NCI-H128 (cell line): ENCODE data around the gene OR6N2.

Source experiments
- DNase-seq: peaks from one replicate; lab custom pipeline; 2025; ENCODE audit not compliant: unreplicated experiment; lab: John Stamatoyannopoulos, UW

Gene OR6N2, protein sequence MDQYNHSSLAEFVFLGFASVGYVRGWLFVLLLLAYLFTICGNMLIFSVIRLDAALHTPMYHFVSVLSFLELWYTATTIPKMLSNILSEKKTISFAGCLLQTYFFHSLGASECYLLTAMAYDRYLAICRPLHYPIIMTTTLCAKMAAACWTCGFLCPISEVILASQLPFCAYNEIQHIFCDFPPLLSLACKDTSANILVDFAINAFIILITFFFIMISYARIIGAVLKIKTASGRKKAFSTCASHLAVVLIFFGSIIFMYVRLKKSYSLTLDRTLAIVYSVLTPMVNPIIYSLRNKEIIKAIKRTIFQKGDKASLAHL

DNA sequence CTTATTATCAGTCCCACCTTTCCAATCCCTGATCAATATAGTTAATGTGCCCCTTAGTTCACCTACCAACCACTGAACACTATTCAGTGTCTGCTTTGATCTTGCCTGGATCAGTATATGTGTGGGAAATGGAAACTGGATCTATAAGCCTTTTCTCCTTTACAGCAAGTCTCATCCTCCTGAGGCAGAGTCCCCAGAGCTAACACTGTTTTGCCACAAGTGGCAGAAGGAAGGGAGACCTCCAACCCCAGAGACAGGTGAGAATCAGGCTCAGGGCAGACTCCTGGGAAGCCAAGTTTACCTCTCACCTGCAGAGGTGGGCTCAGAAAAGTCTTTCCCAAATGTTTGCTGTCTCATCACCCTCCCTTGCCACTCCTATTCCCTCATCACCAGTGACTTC, at the start of gene OR6N2:
Gene OR6N2, minus strand, starts transcription at position 101 of the 400 bp plus-strand sequence. CDS start 3,569 bp downstream, outside the sequence.
- no peak for DNase-seq

DNA sequence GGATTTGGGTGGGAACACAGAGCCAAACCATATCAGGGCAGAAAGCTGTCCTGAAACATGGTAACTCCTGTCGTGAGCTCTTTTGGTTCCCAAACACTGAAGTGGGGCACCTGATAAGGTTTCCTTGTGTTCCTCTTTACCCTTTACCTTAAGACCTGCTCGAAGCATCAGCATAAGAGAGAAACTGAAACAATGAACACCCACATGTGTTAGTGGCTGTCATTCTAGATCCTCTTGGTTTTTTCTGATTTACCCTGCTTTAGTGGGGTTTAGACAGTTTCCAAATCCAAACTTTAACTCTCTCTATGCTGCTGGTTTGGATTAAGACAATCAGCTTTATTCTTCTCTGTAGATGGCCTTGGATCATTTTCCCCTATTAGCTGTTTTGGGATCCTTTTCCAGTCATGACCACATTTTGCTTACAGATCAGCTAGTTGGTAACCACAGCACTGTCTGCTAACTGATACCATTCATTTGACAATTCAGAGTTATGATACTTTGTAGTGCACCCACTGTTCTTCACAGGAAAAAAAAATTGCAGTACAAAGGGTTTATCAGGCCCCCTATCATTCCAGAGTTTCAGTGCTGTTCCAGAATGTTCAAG, 49.2 kb upstream of the OR6N2 start:
- no peak for DNase-seq

DNA sequence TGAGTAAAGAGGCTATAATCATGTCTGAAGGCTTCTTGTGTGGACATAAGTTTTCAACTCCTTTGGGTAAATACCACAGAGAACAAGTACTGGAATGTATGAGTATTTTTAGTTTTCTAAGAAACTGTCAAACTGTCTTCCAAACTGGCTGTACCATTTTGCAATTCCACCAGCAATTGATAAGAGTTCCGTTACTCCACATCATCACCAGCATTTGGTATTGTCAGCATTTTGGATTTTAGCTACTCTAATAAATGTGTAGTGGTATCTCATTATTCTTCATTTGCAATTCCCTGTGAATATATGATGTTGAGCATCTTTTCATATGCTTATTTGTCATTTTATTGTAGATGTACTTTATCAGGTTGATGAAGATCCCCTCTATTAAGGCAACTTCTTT, 40.7 kb upstream of the OR6N2 start:
- no peak for DNase-seq

DNA sequence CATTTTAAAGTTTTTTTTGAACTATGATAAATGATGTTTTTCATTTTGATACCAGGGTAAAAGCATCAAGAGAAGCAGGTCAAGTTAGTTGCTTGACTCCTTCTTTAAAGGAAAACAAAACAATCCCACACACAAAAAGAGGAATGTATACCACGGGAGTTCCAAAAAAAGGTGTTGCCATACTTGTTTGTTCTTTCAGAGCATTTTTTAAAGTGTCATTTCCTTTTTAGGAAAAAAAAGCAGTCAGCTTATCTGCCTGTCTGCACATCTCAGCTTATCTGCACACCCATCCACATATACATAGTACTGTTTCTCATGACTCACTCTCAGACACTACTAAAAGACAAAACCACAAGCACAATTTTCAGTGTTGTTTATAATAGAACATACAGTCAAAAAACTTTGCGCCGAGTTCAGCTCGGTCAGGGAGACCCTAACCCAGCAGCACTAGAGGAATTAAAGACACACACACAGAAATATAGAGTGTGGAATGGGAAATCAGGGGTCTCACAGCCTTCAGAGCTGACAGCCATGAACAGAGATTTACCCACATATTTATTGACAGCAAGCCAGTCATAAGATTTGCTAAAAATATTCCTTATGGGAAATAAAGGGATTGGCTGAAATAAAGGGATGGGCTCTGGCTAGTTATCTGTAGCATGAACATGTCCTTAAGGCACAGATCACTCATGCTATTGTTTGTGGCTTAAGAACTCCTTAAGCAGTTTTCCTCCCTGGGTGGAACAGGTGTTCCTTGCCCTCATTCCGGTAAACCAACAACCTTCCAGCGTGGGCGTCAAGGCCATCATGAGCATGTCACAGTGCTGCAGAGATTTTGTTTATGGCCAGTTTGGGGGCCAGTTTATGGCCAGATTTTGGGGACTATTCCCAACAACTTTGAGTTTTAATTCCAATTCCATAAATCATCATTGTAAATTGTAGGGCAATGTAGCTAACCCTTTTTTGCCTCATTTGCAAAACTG, 38.7 kb upstream of the OR6N2 start:
- DNase-seq: no peak

DNA sequence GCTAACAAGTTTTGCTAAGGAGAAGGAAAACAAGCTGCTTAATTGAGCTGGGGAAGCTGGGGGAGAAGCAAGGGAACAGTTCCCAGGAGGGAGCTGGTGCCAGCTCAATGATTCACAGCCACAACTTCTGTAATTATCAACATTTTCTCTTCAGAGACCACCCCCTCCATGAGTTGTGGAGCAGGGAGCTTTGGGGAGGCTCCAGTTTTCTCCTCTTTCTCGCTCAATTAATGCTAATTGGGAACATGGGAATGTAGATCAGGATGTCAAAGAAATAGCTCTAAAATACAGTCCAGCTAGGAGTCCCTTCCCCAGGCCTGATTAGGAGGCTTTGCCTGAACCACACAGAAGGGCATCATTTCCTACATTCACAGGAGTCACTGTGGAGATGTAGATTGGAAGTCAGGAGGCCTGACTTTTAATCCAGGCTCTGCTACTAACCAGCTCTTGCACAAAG, 38.0 kb upstream of the OR6N2 start:
- no peak for DNase-seq

DNA sequence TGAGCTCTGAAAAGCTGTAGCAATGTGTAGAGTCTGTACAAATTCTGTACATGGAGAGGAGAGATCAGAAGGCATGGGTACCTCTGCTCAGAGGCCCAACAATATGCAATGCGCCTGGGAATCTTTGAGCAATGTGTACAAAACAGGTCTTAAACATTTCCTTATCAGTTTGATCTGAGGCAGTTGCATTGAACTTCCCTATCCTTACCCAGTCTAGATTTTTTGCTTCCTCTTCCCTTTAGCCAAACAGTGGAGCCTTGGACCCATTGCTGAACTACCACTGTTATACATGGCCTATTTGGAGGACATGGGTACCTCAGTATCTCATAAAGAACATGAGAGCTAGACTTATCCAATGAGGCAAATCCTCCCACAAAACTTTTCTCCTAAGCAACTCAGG, 37.6 kb upstream of the OR6N2 start:
- no peak for DNase-seq

DNA sequence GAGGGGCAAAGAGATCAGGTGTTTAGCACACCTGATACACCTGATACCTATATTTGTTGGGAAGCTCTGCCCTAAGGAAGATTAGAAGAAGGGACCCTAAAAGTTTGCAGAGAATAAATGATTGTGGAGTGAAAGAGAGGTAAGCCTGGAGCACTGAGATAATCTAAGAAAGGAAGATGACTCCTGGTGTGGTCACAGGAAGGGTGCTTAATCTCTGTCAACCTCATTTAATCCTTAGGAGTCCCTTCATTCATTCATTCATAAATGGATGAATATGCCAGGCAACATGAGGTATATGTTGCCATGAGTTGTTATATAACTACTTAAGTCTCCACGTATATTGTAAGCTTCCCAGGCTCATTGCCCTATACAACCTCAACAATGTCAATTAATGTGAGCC, 34.0 kb upstream of the OR6N2 start:
- no peak for DNase-seq

DNA sequence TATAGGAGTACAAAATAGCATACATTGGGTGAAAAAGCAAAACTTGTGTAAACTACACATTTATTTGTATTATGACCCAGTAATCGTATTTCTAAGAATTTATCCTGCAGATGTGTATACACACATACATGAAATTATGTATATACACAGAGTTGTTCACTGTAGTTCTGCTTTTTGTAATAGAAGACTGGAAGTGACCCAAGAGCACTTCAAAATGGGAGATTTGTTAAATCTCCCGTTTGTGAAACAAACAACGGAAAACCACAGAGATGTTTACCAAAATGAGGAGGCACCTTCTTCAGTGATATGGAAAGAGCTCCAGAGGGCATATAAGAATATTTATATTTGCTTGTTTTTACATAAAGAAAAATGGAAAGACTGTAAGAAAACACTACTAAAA, 32.2 kb upstream of the OR6N2 start:
- DNase-seq: no peak

DNA sequence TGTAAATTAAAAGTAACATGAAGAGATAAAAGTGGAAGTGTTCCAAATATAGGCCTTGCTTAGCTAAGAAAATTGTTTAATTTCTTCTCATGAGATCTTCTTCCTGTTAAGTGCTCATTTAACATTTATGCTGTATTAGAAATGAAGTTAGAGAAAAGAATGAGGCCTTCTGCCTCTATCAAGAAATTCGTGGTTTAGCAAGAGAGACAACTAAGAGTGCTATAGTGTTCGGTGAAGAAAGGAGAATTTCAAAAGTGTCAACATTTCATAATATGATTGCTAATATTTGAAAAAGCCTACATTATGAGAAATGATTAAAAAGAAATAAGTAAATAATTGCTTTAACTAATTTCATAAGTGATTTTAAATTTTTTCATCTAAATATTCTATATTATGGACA, 31.3 kb upstream of the OR6N2 start:
- DNase-seq: no peak

DNA sequence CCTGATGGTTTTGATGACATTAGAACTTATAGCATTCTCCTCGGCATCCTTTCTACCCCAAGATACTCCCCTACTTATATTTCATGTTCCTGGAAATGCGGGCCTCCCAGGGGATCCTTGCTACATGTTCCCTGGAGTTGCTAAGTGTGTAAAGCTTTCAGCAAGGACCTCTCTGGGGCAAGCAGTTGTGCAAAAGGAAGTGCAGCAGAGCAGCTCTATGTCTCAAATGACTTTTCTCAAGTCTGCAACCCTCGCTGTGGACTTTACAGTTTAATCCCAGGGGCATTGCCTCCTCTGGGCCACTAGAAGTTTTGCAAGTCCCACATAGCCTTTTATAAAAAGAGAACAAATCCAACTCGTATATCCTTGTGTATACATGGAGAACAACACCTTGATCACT, 29.3 kb upstream of the OR6N2 start:
- DNase-seq: no peak

DNA sequence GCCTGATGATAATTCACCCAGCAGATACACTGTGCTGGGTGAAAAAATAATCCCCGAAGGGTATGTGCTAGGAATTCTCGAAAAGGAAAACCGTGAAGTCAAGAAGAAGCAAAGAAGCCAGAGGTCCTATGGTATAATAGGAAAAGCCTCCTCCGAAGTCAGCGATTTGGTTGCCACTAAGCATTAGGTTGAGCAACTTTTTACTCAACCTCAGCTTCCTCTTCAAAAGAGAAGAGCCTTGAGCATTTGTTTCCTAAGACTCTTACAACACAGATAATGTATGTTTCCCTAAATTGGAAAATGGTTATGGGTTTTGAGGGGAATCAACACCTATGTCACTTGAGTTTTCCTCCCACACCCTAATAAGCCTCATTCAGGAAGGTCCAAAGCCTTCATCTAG, 28.9 kb upstream of the OR6N2 start:
- DNase-seq: no peak

DNA sequence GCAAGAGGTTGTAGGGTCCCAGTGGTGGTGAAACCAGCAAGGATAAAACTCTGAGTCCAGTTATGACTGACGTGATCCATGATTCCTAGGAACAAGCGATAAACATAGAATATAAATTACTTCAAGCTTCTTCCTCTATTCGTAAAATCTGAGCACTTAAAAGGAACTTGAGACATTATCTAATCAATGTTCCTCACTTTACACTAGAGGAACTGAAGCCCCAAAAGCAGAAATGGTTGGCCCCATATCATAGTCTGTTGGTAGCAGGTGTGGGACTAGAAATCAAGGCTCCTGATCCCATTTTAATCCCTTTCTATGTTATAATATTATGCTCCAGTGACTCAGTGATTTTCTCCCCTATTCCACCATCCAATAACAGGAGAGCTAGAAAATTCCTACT, 28.3 kb upstream of the OR6N2 start:
- no peak for DNase-seq

DNA sequence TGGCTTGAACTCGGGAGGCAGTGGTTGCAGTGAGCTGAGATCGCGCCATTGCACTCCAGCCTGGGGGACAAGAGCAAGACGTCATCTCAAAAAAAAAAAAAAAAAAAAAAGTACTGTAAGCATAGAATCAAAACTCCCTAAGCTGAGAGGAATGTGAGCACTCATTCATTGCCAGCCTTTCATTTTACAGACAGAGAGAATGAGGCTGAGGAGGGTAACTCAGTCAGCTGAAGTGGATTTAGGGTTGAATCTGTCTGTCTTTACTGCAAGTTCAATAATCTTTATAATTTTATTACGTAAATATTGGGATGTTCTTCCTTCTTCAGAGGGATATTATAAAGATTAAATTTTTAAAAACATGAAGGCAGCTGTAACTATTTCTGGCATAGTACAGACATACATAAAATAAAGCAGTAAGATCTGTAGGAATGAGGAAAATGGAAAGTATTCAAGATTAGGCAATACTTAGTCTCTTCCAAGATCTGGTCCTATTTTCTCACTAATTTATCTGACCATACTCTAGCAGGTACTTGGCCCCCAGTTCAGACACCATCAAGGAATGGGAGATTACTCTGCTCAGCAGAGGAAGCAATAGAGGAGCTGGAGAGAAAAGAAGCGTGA, 26.0 kb upstream of the OR6N2 start:
- no peak for DNase-seq

DNA sequence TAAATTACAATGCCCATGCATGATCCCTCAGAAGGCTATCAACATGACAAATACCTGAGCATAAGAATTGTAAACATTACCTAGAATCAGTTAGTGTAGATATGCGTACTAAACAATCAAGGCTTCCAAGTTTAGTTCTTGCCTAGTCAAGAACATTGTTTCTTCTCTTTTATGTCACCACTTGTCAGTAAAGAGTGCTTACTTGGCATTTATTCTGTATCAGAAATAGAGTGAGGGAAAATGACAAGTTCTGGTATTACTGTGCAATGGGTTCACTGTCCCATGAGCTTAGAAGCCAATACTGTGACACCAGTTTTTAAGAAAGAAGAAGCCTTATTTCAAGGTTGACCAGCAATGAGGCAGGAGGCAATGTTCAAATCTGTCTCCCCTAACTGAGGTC, 22.7 kb upstream of the OR6N2 start:
- DNase-seq: no peak

DNA sequence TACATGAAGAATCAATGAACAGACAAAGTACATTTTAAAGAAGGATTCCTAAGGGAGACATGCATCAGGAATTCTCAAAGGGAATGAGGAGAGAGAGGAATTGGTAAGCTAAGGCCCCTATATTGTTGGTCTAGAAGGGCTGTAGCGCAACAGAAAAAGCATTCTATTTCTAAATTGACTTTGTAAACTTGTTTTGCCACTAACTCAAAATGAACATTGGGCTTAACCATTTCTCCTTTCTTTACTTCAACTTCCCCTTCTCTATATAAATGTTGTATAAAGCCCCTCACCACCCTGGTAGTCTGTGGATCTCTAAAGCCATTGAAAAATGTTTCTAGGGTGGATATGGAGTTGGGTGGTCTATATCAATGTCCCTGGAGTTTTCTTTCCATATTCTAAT, 20.4 kb upstream of the OR6N2 start:
- no peak for DNase-seq

DNA sequence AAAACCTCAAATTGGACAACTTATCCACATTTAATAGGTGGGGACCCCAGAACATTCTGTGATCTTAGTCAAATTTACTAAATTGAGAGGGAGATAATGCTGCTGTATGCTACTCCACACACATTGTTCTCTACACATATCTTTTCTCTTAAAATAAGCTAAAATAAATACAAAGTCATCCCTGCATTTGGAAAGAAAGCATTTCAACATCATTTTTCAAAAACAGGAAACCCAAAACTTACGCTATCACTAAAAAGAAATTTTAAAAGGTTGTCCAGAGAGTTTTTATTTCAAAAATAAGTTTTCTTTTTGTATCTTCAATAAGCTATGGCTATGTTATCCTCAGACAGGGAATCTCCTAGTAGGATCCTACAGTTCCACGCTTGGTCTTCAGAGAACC, 19.5 kb upstream of the OR6N2 start:
- DNase-seq: no peak

DNA sequence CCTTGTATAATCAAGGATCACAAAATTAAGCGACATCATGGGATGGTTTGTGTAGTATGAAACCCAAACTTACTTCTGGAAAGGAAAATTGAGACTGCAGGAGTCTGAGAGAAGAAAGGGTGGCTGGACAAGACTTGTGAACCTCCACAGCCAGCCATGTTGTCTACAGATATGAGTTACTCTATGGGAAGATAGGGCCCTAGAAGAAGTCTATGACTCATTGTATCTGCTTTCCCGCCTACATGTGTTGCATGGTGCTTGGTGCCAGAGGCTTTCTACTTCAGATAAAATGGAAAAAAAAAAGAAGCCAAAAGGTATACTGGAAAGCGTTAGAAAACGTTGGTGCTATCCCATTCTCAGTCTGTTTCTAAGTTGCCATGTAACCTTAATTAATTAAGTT, 18.7 kb upstream of the OR6N2 start:
- DNase-seq: no peak

DNA sequence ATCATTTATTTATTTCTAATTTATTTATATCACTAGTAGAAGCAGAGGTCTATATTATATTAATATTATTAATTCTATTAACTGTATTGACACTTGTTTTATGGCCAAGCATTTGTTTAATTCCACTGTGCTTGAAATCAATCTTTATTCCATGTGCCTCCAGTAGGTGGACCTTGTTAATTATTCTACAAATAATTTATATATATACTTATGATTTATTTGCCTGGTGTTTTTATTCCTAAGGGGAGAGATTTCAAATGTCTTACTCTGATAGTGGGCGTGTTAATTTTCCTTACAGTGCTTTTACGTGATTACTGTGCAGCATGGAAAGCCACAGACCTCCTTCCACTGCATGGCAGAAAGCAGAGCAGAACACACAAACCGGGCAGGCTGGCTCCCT, 17.5 kb upstream of the OR6N2 start:
- DNase-seq: no peak

DNA sequence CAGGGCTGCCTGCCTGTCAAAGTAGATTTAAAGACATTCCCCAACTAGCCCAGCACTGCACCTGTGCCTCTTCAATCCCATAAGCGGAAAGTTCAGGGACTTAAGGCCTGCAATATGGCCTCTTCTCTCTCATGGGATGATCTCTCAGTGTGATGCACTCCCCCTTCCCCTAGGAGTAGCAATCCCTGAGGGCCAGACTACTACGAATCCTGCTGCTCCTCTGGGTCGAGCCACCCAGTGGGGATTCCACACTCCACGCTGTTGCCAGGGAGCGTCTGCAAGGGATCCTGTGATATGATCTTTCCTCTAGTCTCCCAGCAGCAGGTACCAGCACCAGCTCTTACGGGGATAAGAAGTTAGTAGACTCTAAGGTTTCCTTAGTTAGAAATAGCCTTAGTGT, 13.2 kb upstream of the OR6N2 start:
- no peak for DNase-seq

DNA sequence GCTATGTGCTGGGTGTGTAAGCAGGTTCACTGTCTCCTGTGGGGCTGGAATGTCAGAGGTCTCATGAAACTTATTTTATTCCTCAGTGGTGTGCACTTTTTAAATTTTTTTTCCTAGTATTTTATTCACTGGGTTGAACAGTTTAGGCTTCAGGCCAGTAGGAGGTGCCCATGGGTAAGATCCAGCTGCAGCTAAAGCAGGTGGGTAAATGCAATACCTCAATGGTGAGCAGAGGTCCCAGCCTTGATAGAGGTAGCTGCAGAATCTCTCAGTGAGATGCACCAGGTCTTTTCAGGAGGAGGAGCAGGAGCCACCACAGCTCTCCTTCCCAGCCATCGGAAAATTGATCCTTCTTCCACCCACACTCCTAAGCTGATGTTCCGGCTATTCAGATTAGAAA, 12.6 kb upstream of the OR6N2 start:
- no peak for DNase-seq
